OCI-LY1 (cell line): Measurements from ENCODE around the gene KCNK4.

Experiments used
- EZH2 ChIP-seq: fragments of 200-600 bp; sonication (generic), shearing (Covaris generic); IDR thresholded peaks from 2 replicates; pipeline ENCODE4 v1.8.0; 2017; ENCODE audit warnings: borderline replicate concordance, mixed run types, mild to moderate bottlenecking, antibody characterized with exemption, low read length, moderate library complexity, mixed read lengths
- TF ChIP-seq, protein P1 (sequence below): fragments of 200-600 bp; sonication (generic), shearing (Covaris generic); IDR thresholded peaks from 2 replicates; pipeline ENCODE4 v1.5.1; 2017; ENCODE audit warnings: mild to moderate bottlenecking, antibody characterized with exemption, low read length, moderate library complexity, mixed read lengths

GRCh38 chr11:64296236-64296635 is 5.1 kb downstream of the KCNK4 start:
- TF ChIP-seq, protein P1, sequence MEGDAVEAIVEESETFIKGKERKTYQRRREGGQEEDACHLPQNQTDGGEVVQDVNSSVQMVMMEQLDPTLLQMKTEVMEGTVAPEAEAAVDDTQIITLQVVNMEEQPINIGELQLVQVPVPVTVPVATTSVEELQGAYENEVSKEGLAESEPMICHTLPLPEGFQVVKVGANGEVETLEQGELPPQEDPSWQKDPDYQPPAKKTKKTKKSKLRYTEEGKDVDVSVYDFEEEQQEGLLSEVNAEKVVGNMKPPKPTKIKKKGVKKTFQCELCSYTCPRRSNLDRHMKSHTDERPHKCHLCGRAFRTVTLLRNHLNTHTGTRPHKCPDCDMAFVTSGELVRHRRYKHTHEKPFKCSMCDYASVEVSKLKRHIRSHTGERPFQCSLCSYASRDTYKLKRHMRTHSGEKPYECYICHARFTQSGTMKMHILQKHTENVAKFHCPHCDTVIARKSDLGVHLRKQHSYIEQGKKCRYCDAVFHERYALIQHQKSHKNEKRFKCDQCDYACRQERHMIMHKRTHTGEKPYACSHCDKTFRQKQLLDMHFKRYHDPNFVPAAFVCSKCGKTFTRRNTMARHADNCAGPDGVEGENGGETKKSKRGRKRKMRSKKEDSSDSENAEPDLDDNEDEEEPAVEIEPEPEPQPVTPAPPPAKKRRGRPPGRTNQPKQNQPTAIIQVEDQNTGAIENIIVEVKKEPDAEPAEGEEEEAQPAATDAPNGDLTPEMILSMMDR, result no peak
- no peak for TF ChIP-seq EZH2
